GM18511 (cell line): ENCODE results near the gene NFYC.
A peak's percentile ranks its signal among the peaks of the same experiment; 100 is the strongest.

Experiments used
- ATAC-seq: cut with Tn5 transposase; IDR thresholded peaks from one replicate; pipeline ENCODE4 v1.9.1; 2021; ENCODE audit warnings: mild to moderate bottlenecking, moderate library complexity; ENCODE audit not compliant: unreplicated experiment

Gene NFYC

DNA sequence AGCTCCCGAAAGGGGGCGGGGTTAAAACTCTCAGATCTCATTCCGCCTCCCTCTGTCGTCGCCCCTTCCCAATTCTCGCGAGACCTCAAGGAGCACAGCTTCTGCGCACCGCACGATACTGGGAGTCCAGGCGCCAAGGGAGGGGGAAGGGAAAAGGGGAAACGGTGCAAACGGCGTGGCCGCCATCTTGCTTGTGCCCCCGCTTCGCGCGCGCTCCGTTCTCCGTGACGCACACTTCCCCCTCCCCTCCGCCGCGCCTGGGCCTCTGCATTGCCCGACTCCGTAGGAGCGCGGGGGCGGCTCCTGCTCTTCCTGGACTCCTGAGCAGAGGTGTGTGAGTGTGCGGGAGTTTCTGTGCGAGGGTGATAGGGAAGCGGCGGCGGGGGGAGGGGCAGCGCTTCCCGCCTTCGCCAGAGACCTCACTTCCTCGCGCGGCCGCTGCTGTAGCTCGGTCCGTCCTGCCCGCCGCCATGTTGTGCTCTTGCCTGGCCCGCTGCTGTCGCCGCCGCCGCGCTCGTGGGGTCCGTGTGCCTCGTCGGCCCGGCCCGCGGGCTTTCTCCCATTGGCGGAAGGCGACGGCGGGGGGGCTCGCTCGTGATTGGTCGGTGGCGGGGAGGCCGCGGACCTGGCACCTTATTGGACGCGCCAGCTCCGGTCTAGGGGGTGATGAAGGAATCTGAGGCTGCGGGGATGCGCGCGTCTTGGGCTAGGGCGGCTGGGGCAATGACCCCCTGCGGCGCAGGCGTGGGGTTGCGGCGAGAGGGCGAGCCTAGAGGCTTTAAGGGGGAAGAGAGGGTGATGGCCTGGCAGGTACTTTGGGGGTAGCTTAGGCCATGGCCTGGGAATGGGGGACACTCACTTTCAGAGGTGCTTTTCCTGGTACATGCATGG lies at the start of gene NFYC:
NFYC (plus strand) TSS at position 167 of the 891 bp plus-strand sequence. CDS start 47,140 bp downstream, outside the sequence.
- ATAC-seq, result peak; percentile 85

DNA sequence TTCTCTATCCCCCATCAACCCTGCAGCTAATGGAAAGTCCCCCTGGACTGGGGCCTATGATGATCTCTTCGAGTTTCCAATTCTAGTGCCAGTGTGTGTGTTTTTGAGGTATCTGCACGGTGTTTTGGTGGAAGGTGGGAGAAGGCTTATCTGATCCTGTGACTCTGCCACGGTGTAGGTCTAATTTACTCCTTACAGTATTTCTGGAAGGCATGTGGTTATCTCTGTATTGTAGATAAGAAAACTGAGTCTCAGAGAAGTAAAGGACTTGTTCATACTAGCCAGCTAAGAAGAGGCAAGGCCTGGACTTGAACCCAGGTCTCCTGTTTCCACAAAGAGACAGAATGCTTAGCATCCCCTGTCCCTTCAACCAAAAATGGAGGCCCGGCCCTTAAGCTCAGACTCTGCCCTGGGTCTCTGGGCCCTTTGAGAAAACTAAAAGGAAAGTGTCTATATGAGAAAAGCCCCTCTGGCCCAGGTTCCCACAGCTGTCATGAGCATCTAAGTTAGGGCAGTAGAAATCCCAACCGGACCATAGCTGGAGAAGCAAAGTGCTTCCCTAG lies 46.3 kb upstream of the NFYC start:
- no peak for ATAC-seq

- ATAC-seq, result no peak
Observed at GRCh38 chr1:40646315-40646714, 45.2 kb upstream of the NFYC start.

DNA sequence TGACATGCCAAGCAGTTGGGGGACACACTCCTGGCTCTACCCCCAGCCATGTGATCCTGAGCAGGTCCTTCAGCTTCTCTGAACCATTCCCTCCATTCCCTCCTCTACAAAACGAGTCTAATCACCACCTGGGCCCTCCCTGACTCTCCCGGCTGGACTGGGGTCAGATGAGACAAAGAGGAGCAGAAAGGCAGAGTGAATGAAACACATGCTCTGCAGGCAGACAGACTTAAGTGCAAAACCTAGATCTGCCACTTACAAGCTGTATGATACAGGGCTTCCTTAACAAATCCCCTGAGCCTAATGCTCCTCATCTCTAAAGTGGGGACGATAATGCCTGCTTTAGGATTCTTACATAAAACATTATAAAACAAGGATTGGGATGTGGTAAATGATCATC lies 43.3 kb upstream of the NFYC start:
- no peak for ATAC-seq

DNA sequence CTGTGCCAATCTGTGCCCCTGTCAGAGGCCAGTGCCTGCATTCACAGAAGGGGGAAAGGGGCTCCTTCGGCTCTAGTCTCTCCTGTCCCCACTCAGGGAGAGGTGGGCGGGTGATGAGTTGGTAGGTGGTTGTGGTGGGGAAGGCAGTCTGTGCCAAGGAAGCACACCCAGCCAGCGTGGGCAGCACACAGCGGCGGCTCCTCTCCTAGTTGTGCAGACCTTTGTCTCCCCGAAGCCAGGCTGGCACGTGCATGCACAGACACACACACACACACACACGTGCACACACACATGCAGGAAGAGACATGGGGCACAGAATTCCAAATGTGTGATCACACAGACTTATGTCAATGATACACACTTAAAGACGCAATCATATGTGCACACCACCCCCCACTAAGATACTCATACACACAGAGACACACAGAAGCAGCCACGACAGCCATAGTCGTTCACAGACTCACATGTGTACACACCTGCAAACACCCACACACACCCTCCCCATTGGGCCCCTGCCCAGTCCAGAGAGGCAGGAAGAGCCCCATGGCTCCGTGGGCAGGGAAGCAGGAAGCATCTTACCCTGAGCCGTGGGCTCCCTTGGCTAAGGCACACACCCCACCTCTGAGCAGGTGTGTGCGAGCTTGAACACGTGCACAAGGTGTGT lies 42.4 kb upstream of the NFYC start:
- no peak for ATAC-seq

DNA sequence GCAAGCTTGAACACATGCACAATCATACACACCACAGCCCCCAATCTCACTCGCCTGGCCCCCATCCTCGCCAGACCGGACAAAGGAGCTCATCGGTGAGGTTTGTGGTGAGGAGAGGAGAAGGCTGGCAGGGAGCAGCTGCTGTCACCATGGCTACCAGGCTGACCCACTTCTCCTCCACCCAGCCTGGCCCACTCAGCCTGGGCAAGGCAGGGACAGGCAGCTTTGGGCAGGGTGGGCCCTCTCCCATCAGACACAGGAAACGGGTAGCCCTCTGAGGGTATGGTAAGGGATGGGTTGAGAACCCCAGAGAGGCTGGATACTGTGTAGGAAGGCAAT lies 41.9 kb upstream of the NFYC start:
- ATAC-seq, result no peak

DNA sequence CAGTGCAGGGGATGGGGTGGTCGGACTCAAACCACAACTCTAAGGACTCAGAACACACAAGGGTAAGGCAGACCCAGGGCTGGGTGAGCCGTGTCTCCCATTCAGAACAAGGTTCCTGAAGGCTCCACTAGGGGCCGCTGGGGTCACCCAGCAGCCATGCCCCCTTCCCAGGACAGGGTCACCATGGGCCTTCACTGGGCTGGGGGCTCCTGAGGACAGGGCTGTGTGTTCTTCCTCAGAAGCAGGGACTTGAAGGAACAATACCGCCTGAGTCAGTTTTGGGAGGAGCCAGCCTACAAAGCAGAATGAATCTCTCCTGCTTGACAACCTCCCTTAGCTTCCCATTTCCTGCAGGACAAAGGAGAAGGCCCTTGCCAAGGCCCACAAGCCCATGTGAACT lies 41.4 kb upstream of the NFYC start:
- no peak for ATAC-seq

DNA sequence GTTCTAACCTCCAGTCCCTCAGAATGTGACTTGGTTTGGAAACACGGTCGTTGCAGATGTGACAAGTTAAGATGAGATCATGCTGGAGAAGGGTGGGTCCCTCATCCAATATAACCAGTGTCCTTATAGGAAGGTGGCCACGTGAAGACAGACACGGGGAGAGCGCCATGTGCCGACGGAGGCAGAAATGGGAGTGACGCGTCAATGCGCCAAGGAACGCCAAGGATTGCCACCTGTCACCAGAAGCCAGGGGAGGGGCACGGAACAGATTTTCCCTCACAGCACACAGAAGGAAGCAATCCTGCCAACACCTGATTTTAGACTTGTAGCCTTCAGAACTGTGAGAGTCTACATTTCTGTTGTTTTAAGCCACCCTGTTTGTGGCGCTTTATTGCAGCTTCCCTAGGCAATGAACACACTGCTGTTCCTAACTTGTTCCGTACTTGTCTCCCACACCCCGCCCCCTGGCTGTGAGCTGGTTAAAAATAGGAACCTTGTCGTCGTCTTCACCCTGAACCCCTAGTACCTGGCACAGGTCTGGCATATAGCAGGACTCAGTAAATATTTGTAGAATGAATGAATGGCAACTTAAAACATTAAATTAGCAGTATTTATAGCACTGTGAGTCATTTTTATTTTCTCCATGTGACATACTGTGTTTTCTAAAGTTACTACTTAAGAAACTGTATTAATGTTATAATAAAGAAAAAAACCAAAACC lies 40.2 kb upstream of the NFYC start:
- no peak for ATAC-seq

GRCh38 chr1:40652468-40652867 lies 39.0 kb upstream of the NFYC start:
- no peak for ATAC-seq

DNA sequence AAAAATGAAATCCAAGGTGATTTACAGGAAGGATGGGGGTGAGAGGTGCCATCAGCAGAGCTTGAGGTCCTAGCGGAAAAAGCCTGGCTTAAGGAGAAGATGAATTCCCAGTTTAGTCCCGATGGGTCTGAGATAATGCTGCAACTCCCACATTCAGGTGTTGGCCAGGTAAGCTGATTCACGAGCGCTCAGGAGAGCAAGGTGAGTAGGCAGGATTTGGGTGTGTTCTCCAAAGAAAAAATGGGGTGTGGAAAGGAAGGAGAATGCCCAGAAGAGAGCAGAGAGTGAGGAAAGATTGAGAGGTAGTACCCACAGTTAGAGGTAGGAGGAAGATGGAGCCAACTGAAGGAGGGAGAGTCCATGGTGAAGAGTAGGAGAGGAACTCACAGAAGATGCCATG lies 38.5 kb upstream of the NFYC start:
- no peak for ATAC-seq

DNA sequence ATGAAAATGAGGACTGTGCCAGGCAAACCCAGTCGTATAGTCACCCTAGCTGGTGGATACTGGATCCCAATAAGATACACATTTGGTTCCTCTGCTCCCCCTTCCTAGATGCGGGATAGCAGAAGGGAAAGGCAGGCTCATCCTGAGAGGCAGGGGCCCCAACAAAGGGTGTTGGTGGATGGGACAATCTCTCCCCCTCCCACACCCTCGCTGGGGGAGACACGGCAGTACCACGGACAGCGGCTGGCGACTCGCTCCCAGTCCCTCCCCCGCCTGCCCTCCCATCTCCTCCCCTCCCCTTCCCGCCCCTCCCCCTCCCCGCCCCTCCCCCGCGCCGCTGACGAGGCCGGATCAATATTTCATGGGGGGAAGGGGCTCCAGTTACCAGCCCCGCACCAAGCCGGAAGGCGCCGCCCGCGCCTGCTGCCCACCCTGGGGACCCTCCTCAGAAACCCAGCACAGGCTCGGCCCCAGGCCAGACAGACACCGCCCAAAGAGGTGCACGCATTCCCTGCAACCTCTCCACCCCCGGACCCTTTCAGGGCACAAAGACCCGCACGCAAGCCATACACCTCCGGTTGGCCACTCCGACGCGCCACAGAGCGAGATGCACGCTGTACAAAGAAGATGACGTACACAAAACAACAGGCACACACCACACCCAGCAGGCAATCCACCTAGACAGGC lies 37.5 kb upstream of the NFYC start:
- no peak for ATAC-seq

DNA sequence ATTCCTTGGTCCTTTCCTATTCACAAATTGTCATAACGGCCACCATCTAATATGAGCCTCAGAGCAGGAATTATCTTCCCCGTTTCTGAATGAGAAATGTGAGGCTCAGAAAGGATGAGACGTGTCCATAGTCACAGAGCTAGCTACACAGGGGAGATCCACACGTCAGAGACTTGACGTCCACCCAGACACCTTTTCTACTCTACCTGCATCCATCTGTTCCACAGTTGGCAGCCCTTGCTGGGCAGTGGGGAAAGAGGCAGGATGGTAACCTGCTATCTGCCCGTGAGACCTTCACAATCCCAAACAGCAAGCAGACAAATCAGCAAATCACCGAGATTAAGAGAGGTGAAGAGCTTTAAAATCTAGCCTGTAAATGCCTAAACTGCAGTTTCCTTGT lies 34.5 kb upstream of the NFYC start:
- no peak for ATAC-seq

- no peak for ATAC-seq
Observed at GRCh38 chr1:40658751-40659648, 32.5 kb upstream of the NFYC start.

GRCh38 chr1:40659649-40659947 lies 31.9 kb upstream of the NFYC start:
- no peak for ATAC-seq

- ATAC-seq, result no peak
Observed at GRCh38 chr1:40661678-40662077, 29.8 kb upstream of the NFYC start.

DNA sequence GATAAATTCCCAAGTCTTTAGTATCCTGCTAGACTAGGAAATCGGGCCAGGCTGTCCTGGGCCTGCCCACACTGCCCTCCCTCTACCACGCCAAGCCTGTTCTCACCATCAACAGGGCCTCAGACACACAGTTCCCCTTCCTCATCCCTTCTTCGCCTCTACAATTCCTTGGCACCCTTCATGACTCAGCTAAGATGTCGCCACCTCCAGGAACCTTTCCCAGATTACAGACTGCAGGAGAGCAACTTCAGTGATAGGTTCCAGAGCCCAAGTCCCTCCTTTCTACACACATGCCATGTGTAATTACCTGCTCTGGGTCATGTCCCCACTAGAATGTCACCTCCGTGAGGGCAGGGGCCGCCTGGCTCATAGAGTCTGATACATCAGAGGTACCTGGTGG lies 29.4 kb upstream of the NFYC start:
- no peak for ATAC-seq

- ATAC-seq, result no peak
Observed at GRCh38 chr1:40662864-40663263, 28.6 kb upstream of the NFYC start.

DNA sequence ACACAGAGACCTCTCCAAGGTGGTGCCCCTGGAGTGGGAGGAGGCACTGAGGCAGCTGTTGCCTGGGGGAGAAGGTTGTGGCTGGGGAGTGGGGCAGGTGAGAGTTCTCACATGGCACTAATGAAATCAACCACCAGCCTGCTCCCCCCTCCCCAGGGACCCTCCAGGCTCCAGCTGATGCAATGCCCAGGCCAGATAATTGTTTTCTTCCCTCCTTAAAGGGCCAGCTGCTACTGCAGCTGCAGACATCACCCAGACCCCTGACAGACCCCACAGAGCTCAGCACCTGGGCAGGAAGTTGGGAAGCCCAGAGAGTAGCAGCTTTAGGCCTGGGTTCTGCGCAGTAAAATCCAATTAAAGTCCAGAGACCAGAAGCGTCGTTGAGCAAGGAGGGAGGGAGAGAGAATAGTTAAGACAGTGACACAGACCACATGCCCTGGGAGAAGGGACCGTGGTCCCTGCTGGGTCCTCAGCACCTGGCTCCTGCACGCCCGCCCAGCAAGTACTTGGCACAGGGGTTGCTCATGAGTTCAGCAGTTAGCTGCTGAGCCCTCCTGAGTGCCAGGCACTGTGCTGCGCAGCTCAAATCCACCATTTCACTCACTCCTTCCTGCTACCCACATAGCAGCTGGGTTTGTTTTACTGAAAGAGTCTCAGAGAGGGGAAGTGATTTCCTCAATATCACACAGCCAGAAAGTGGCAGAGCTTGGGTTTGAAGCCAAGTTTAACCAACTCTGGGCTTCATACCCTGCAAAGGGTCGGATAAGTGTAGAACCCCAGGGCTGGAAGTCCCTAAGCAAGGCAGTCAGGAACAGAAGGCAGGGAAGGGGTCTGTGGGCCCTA lies 28.0 kb upstream of the NFYC start:
- no peak for ATAC-seq

DNA sequence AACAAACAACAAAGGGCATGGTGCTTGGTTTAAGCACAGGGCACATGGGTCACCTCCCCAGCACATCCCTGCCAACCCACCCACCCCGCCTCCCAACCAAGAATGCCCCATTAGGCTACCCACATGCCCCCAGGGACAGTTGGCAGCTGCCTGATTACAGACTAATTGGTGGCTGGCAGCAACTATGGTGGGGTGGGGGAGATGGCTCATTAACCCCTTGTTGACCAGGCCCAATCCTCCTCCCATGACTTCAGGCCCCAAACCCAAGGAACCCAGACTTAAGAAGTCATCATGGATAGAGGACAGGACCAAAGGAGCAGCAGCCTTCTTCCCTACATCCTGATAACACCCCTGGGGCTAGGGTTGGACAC lies 27.4 kb upstream of the NFYC start:
- no peak for ATAC-seq
